Endodermal cell (in vitro differentiated cells): ENCODE results near the gene TSKS. TPM values are rescaled to one million over a fixed set of nuclear protein-coding genes. Genes with fewer than 3 reads are reported as not detected.

ENCODE experiments used
- DNase-seq: peaks from one replicate; pipeline ENCODE4 v3.0.0-alpha.2; 2017
- H3K27ac ChIP-seq: 2 replicates; pipeline ENCODE4 v1.5.1; 2013; ENCODE audit warnings: mild to moderate bottlenecking, low read depth, low read length, moderate library complexity
- H3K27me3 ChIP-seq: 2 replicates; pipeline ENCODE4 v1.6.1; 2013; ENCODE audit warnings: mild to moderate bottlenecking, low read length, moderate library complexity; ENCODE audit not compliant: insufficient read depth, control insufficient read depth, poor library complexity, severe bottlenecking
- H3K36me3 ChIP-seq: 2 replicates; pipeline ENCODE4 v1.7.0; 2013; ENCODE audit warnings: mild to moderate bottlenecking, low read length, moderate library complexity; ENCODE audit not compliant: control insufficient read depth, insufficient read depth
- H3K4me1 ChIP-seq: one replicate; pipeline ENCODE4 v1.7.0; 2013; ENCODE audit warnings: low read length; ENCODE audit not compliant: control insufficient read depth, insufficient read depth
- H3K4me3 ChIP-seq: 2 replicates; pipeline ENCODE4 v1.5.1; 2013; ENCODE audit warnings: mild to moderate bottlenecking, low read length, moderate library complexity
- H3K9ac ChIP-seq: 2 replicates; pipeline ENCODE4 v1.6.1; 2013; ENCODE audit warnings: mild to moderate bottlenecking, low read length, moderate library complexity; ENCODE audit not compliant: poor library complexity, severe bottlenecking; ENCODE audit errors: extremely low read depth
- H3K9me3 ChIP-seq: 2 replicates; pipeline ENCODE4 v1.6.1; 2013; ENCODE audit warnings: mild to moderate bottlenecking, low read length, moderate library complexity; ENCODE audit not compliant: control insufficient read depth
- H3K27ac Mint-ChIP-seq: 2 replicates; pipeline ENCODE4 v1.8.0; 2020; ENCODE audit warnings: mixed read lengths
- H3K27me3 Mint-ChIP-seq: 2 replicates; pipeline ENCODE4 v1.8.0; 2021; ENCODE audit warnings: mild to moderate bottlenecking, mixed read lengths; ENCODE audit not compliant: insufficient read depth
- H3K36me3 Mint-ChIP-seq: 2 replicates; pipeline ENCODE4 v1.8.0; 2020; ENCODE audit warnings: low read depth, mixed read lengths
- H3K4me1 Mint-ChIP-seq: 2 replicates; pipeline ENCODE4 v1.8.0; 2020; ENCODE audit warnings: mixed read lengths
- H3K4me3 Mint-ChIP-seq: 2 replicates; pipeline ENCODE4 v1.8.0; 2020; ENCODE audit warnings: mild to moderate bottlenecking, moderate library complexity, mixed read lengths
- H3K9me3 Mint-ChIP-seq: 2 replicates; pipeline ENCODE4 v1.8.0; 2020; ENCODE audit warnings: mild to moderate bottlenecking, mixed read lengths
- CTCF ChIP-seq: fragments of 200-600 bp; sonication (generic); conservative IDR thresholded peaks from 2 replicates; pipeline ENCODE4 v1.5.0; 2021; ENCODE audit warnings: antibody characterized with exemption, mild to moderate bottlenecking
- WGBS, 2 experiments: methylation state at CpG; one replicate each; pipeline versions ENCODE4 v1.1.5 to v1.1.7; 2013; ENCODE audit warnings: missing lambda C conversion rate in 2 of 2, mixed read lengths in 1 of 2; ENCODE audit not compliant: insufficient coverage in 1 of 2, insufficient read length in 1 of 2; 5-methylcytosine and 5-hydroxymethylcytosine counted together
- total RNA-seq, 2 donors: library from RNA; stranded (reverse); fragmentation: NEBNext Ultra II Directional in 1 of 2; extraction: Animal tissue kit (Norgen Biotek cat#: 25700) in 1 of 2; gene quantifications; 2 replicates in 1 of 2; 3 replicates in 1 of 2; pipeline ENCODE4 v1.2.1, GENCODE V29; 2021

The TSKS gene
- total RNA-seq, 2 donors from 2014 or later, result 0.31 TPM; not detected in 1

- Histone ChIP-seq H3K9me3 (no peaks in the 10 kb centered on the region), H3K4me1 (no peaks in the 10 kb centered on the region), H3K4me3 (no peak overlapping the region), H3K27ac (no peak overlapping the region), H3K36me3 (peaks cover 37% of the 10 kb centered on the region), H3K9ac (no peak overlapping the region), H3K27me3 (no peaks in the 10 kb centered on the region)
- Mint-ChIP-seq H3K4me3 (no peak overlapping the region), H3K36me3 (peaks cover 73% of the 10 kb centered on the region), H3K9me3 (no peaks in the 10 kb centered on the region), H3K27me3 (no peaks in the 10 kb centered on the region), H3K4me1 (peaks cover 3% of the 10 kb centered on the region), H3K27ac (no peak overlapping the region)
- WGBS, 2 experiments, result 88 to 95% methylated on average over 5 of the region's 5 CpGs
- no peak for DNase-seq
- TF ChIP-seq CTCF, result no peak
These were observed 24.6 kb upstream of the TSKS start for GRCh38 chr19:49787746-49788145.

- Mint-ChIP-seq H3K27me3 (no peaks in the 10 kb centered on the region), H3K4me3 (no peak overlapping the region), H3K27ac (peak overlapping the region; percentile 82), H3K36me3 (peaks cover 68% of the 10 kb centered on the region), H3K9me3 (no peaks in the 10 kb centered on the region), H3K4me1 (peaks cover 3% of the 10 kb centered on the region)
- 73 to 93% methylated on average over 6 to 9 of the region's 9 CpGs for WGBS, 2 experiments
- TF ChIP-seq CTCF, result no peak
- no peak overlapping the region for H3K4me3 ChIP-seq
- no peak overlapping the region for H3K27ac ChIP-seq
- H3K4me1 ChIP-seq, result no peaks in the 10 kb centered on the region
- H3K36me3 ChIP-seq, result peaks cover 41% of the 10 kb centered on the region
- H3K9ac ChIP-seq, result no peak overlapping the region
- no peaks in the 10 kb centered on the region for H3K27me3 ChIP-seq
- DNase-seq, result no peak
- no peaks in the 10 kb centered on the region for H3K9me3 ChIP-seq
These were observed 23.3 kb upstream of the TSKS start for GRCh38 chr19:49786376-49786820.

DNA sequence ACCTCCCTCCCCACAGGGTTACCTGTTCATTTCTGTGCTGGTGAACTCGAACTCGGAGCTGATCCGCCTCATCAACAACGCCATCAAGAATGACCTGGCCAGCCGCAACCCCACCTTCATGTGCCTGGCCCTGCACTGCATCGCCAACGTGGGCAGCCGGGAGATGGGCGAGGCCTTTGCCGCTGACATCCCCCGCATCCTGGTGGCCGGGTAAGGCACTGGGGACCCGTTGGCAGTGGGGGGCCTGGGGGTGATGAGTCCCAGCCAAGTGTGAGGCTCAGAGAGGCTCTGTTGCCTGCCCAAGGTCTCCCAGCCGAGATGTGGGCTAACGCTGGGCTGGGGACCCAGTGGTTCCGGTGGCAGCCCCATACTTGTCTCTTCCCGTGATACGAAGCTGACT is 19.4 kb upstream of the TSKS start:
- H3K27ac Mint-ChIP-seq, result no peak overlapping the region
- DNase-seq, result no peak
- no peaks in the 10 kb centered on the region for H3K9me3 Mint-ChIP-seq
- no peaks in the 10 kb centered on the region for H3K4me1 ChIP-seq
- no peaks in the 10 kb centered on the region for H3K27me3 ChIP-seq
- no peak for TF ChIP-seq CTCF
- WGBS, 2 experiments, result 96 to 98% methylated on average over 10 to 18 of the region's 18 CpGs
- no peaks in the 10 kb centered on the region for H3K27me3 Mint-ChIP-seq
- H3K9me3 ChIP-seq, result no peaks in the 10 kb centered on the region
- peaks cover 40% of the 10 kb centered on the region for H3K36me3 Mint-ChIP-seq
- peaks cover 36% of the 10 kb centered on the region for H3K36me3 ChIP-seq
- no peak overlapping the region for H3K27ac ChIP-seq
- no peak overlapping the region for H3K4me3 Mint-ChIP-seq
- H3K4me1 Mint-ChIP-seq, result peaks cover 3% of the 10 kb centered on the region
- H3K9ac ChIP-seq, result no peak overlapping the region
- no peak overlapping the region for H3K4me3 ChIP-seq
